Stomach (tissue), 4 donors: ENCODE results near the gene INPP5A.

Source experiments
- EP300 ChIP-seq: sonication (generic); formaldehyde crosslinking; IDR thresholded peaks from one replicate; pipeline ENCODE4 v1.6.1; 2017; ENCODE audit warnings: antibody characterized with exemption
- POLR2A ChIP-seq, 4 donors: fragments of 450-650 bp; IDR thresholded peaks; one replicate each; pipeline ENCODE4 v1.6.1; 2016; ENCODE audit warnings: antibody characterized with exemption in 4 of 4, control low read depth in 2 of 4, mild to moderate bottlenecking in 1 of 4, moderate library complexity in 1 of 4
- POLR2AphosphoS5 ChIP-seq, 3 donors: sonication (generic); formaldehyde crosslinking; IDR thresholded peaks; one replicate each; pipeline ENCODE4 v1.6.1; 2016; ENCODE audit warnings: antibody characterized with exemption in 3 of 3

GRCh38 chr10:132806561-132807003 lies 269.0 kb downstream of the INPP5A start:
- TF ChIP-seq POLR2AphosphoS5 (IDR thresholded peaks at IDR 0.05) (no peak), POLR2A (IDR thresholded peaks at IDR 0.05) (no peak), EP300 (no peak)
